H9 (cell line): ENCODE results near the gene SCUBE2. TPM values are rescaled to one million over a fixed set of nuclear protein-coding genes. Genes with fewer than 3 reads are reported as not detected.

Experiments
- DNase-seq: peaks from one replicate; pipeline ENCODE4 v3.0.0-alpha.2; 2017
- H2AFZ ChIP-seq: one replicate; pipeline ENCODE4 v1.6.1; 2013; ENCODE audit warnings: mild to moderate bottlenecking, low read length, control low read depth, moderate library complexity
- H2AK5ac ChIP-seq: 2 replicates; pipeline ENCODE4 v1.6.1; 2013; ENCODE audit warnings: low read length, control low read depth, mixed read lengths; ENCODE audit not compliant: insufficient read length
- H2BK120ac ChIP-seq: one replicate; pipeline ENCODE4 v1.6.1; 2013; ENCODE audit warnings: low read depth, mild to moderate bottlenecking, low read length, control low read depth, inconsistent platforms; ENCODE audit not compliant: poor library complexity, severe bottlenecking
- H2BK12ac ChIP-seq: 2 replicates; pipeline ENCODE4 v1.6.1; 2013; ENCODE audit warnings: low read length, control low read depth, mixed read lengths, low read depth; ENCODE audit not compliant: insufficient read length
- H2BK15ac ChIP-seq: 2 replicates; pipeline ENCODE4 v1.6.1; 2013; ENCODE audit warnings: low read depth, low read length, control low read depth
- H2BK20ac ChIP-seq: one replicate; pipeline ENCODE4 v1.6.1; 2013; ENCODE audit warnings: low read depth, mild to moderate bottlenecking, low read length, control low read depth, inconsistent platforms; ENCODE audit not compliant: poor library complexity, severe bottlenecking
- H2BK5ac ChIP-seq: 2 replicates; pipeline ENCODE4 v1.6.1; 2013; ENCODE audit warnings: low read length, control low read depth, mixed read lengths; ENCODE audit not compliant: insufficient read length
- H3K14ac ChIP-seq: 2 replicates; pipeline ENCODE4 v1.6.1; 2013; ENCODE audit warnings: low read length, control low read depth; ENCODE audit not compliant: insufficient read depth
- H3K18ac ChIP-seq: 2 replicates; pipeline ENCODE4 v1.6.1; 2013; ENCODE audit warnings: low read depth, mild to moderate bottlenecking, mixed read lengths, low read length, control low read depth; ENCODE audit not compliant: insufficient read length
- H3K23ac ChIP-seq: 2 replicates; pipeline ENCODE4 v1.6.1; 2013; ENCODE audit warnings: low read length, control low read depth, mixed read lengths, low read depth; ENCODE audit not compliant: insufficient read length
- H3K23me2 ChIP-seq: 2 replicates; pipeline ENCODE4 v1.6.1; 2013; ENCODE audit warnings: low read depth, mild to moderate bottlenecking, mixed read lengths, low read length, control low read depth; ENCODE audit not compliant: insufficient read length, poor library complexity, severe bottlenecking
- H3K27ac ChIP-seq: 2 replicates; pipeline ENCODE4 v1.5.1; 2013; ENCODE audit warnings: low read length, control low read depth, mixed read lengths, low read depth; ENCODE audit not compliant: insufficient read length
- H3K27me3 ChIP-seq: 2 replicates; pipeline ENCODE4 v1.6.1; 2013; ENCODE audit warnings: low read length, control low read depth, inconsistent platforms; ENCODE audit not compliant: insufficient read depth
- H3K4ac ChIP-seq: 2 replicates; pipeline ENCODE4 v1.6.1; 2013; ENCODE audit warnings: low read depth, mild to moderate bottlenecking, control low read depth, inconsistent platforms, low read length, moderate library complexity
- H3K4me1 ChIP-seq: 2 replicates; pipeline ENCODE4 v1.6.1; 2013; ENCODE audit warnings: low read length, control low read depth, inconsistent platforms; ENCODE audit not compliant: insufficient read depth
- H3K4me2 ChIP-seq: 2 replicates; pipeline ENCODE4 v1.6.1; 2013; ENCODE audit warnings: low read length, control low read depth, mixed read lengths; ENCODE audit not compliant: insufficient read length, insufficient read depth
- H3K56ac ChIP-seq: 2 replicates; pipeline ENCODE4 v1.6.1; 2013; ENCODE audit warnings: low read depth, mild to moderate bottlenecking, mixed read lengths, low read length, control low read depth; ENCODE audit not compliant: insufficient read length
- H3K79me1 ChIP-seq: 2 replicates; pipeline ENCODE4 v1.6.1; 2013; ENCODE audit warnings: low read depth, mild to moderate bottlenecking, moderate library complexity, low read length, control low read depth, inconsistent platforms; ENCODE audit not compliant: insufficient read depth, poor library complexity, severe bottlenecking
- H3K79me2 ChIP-seq: 2 replicates; pipeline ENCODE4 v1.6.1; 2013; ENCODE audit warnings: low read length, control low read depth, inconsistent platforms; ENCODE audit not compliant: insufficient read depth
- H3K9ac ChIP-seq: 2 replicates; pipeline ENCODE4 v1.6.1; 2013; ENCODE audit warnings: low read length, control low read depth, mixed read lengths; ENCODE audit not compliant: insufficient read length; ENCODE audit errors: extremely low read depth
- H3K9me3 ChIP-seq: one replicate; pipeline ENCODE4 v1.6.1; 2013; ENCODE audit warnings: low read depth, low read length, inconsistent platforms; ENCODE audit not compliant: control insufficient read depth
- H3T11ph ChIP-seq: one replicate; pipeline ENCODE4 v1.6.1; 2013; ENCODE audit warnings: mild to moderate bottlenecking, low read length, control low read depth, inconsistent platforms
- H4K20me1 ChIP-seq: one replicate; pipeline ENCODE4 v1.6.1; 2013; ENCODE audit not compliant: control insufficient read depth, insufficient read length, insufficient read depth
- H4K5ac ChIP-seq: 2 replicates; pipeline ENCODE4 v1.6.1; 2013; ENCODE audit warnings: low read depth, mild to moderate bottlenecking, mixed read lengths, low read length, control low read depth; ENCODE audit not compliant: insufficient read length
- H4K8ac ChIP-seq: replicated peaks from 2 replicates; pipeline ENCODE4 v1.6.1; 2013; ENCODE audit warnings: low read length, control low read depth, mixed read lengths, low read depth; ENCODE audit not compliant: insufficient read length
- H4K91ac ChIP-seq: 2 replicates; pipeline ENCODE4 v1.6.1; 2013; ENCODE audit warnings: low read depth, mild to moderate bottlenecking, moderate library complexity, mixed read lengths, low read length, control low read depth; ENCODE audit not compliant: insufficient read length
- H3K27ac Mint-ChIP-seq, 3 experiments: 2 replicates in 2 of 3; 3 replicates in 1 of 3; pipeline ENCODE4 v1.8.0; 2020 to 2021; ENCODE audit warnings: mixed read lengths in 3 of 3, mild to moderate bottlenecking in 1 of 3, moderate library complexity in 1 of 3
- H3K27me3 Mint-ChIP-seq: 2 replicates; pipeline ENCODE4 v1.8.0; 2021; ENCODE audit warnings: low read depth, mild to moderate bottlenecking, moderate library complexity, mixed read lengths
- H3K36me3 Mint-ChIP-seq, 3 experiments: 2 replicates in 2 of 3; 3 replicates in 1 of 3; pipeline ENCODE4 v1.8.0; 2020 to 2021; ENCODE audit warnings: low read depth in 3 of 3, mixed read lengths in 3 of 3; ENCODE audit not compliant: insufficient read depth in 1 of 3
- H3K4me1 Mint-ChIP-seq, 2 experiments: 2 replicates each; pipeline ENCODE4 v1.8.0; 2020; ENCODE audit warnings: mixed read lengths in 2 of 2
- H3K4me3 Mint-ChIP-seq, 2 experiments: 2 replicates in 1 of 2; 3 replicates in 1 of 2; pipeline ENCODE4 v1.8.0; 2020 to 2021; ENCODE audit warnings: mild to moderate bottlenecking in 2 of 2, mixed read lengths in 2 of 2, moderate library complexity in 1 of 2
- H3K9me3 Mint-ChIP-seq, 2 experiments: 2 replicates in 1 of 2; 3 replicates in 1 of 2; pipeline ENCODE4 v1.8.0; 2020; ENCODE audit warnings: mild to moderate bottlenecking in 2 of 2, mixed read lengths in 2 of 2, moderate library complexity in 1 of 2
- WGBS: extraction: QIAGEN DNeasy Blood & Tissue Kit; methylation state at CpG from one replicate; pipeline ENCODE4 v1.1.7; 2013; ENCODE audit warnings: missing lambda C conversion rate, low lambda C conversion rate, mixed read lengths; ENCODE audit not compliant: insufficient read length; ENCODE audit errors: extremely low coverage; 5-methylcytosine and 5-hydroxymethylcytosine counted together
- total RNA-seq: library from RNA; stranded (reverse); gene quantifications from 2 replicates; pipeline ENCODE4 v1.2.1, GENCODE V29; 2021
- TF ChIP-seq, protein P1 (sequence below): fragments of 200-600 bp; sonication (generic); conservative IDR thresholded peaks from 3 replicates; pipeline ENCODE4 v1.8.0; 2021; ENCODE audit warnings: antibody characterized with exemption, mild to moderate bottlenecking

SCUBE2 gene
- total RNA-seq, 1 experiment from 2014 or later, result 1.6 TPM

- H3K9ac ChIP-seq, result no peak overlapping the region
- TF ChIP-seq, protein P1, sequence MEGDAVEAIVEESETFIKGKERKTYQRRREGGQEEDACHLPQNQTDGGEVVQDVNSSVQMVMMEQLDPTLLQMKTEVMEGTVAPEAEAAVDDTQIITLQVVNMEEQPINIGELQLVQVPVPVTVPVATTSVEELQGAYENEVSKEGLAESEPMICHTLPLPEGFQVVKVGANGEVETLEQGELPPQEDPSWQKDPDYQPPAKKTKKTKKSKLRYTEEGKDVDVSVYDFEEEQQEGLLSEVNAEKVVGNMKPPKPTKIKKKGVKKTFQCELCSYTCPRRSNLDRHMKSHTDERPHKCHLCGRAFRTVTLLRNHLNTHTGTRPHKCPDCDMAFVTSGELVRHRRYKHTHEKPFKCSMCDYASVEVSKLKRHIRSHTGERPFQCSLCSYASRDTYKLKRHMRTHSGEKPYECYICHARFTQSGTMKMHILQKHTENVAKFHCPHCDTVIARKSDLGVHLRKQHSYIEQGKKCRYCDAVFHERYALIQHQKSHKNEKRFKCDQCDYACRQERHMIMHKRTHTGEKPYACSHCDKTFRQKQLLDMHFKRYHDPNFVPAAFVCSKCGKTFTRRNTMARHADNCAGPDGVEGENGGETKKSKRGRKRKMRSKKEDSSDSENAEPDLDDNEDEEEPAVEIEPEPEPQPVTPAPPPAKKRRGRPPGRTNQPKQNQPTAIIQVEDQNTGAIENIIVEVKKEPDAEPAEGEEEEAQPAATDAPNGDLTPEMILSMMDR, result no peak
- Mint-ChIP-seq H3K4me1 (peaks cover 21 to 29% of the 10 kb centered on the region in 2 experiments), H3K9me3 (peaks cover 0 to 8% of the 10 kb centered on the region in 2 experiments; a peak in 2 of 5 replicates), H3K36me3 (peaks cover 4 to 10% (median 4%) of the 10 kb centered on the region in 3 experiments; a peak in 6 of 7 replicates), H3K27ac (no peak overlapping the region), H3K4me3 (no peak overlapping the region), H3K27me3 (no peaks in the 10 kb centered on the region)
- no peak overlapping the region for H4K91ac ChIP-seq
- no peaks in the 10 kb centered on the region for H3K9me3 ChIP-seq
- no peaks in the 10 kb centered on the region for H3K79me1 ChIP-seq
- H3K18ac ChIP-seq, result no peak overlapping the region
- H3K4me1 ChIP-seq, result 0 out of 2 replicates have a peak, but pooled peaks cover 2% of the 10 kb centered on the region
- DNase-seq, result no peak
- H3K27me3 ChIP-seq, result no peaks in the 10 kb centered on the region
- no peak overlapping the region for H4K8ac ChIP-seq
- no peak overlapping the region for H3K23ac ChIP-seq
- no peak overlapping the region for H2BK5ac ChIP-seq
- H2BK120ac ChIP-seq, result no peak overlapping the region
- no peak overlapping the region for H2AFZ ChIP-seq
- no peak overlapping the region for H3T11ph ChIP-seq
- no peak overlapping the region for H3K27ac ChIP-seq
- no peaks in the 10 kb centered on the region for H3K79me2 ChIP-seq
- H4K20me1 ChIP-seq, result no peaks in the 10 kb centered on the region
- no peak overlapping the region for H2AK5ac ChIP-seq
- no peak overlapping the region for H3K4me2 ChIP-seq
- no peak overlapping the region for H2BK20ac ChIP-seq
- no peak overlapping the region for H2BK12ac ChIP-seq
- H2BK15ac ChIP-seq, result no peak overlapping the region
- no peaks in the 10 kb centered on the region for H3K23me2 ChIP-seq
- H3K14ac ChIP-seq, result no peak overlapping the region
- no peak overlapping the region for H3K4ac ChIP-seq
- no CpG with 5 or more reads among the region's 2 CpGs for WGBS
- no peak overlapping the region for H4K5ac ChIP-seq
- no peak overlapping the region for H3K56ac ChIP-seq
Observed at GRCh38 chr11:9126636-9127035, 35.2 kb upstream of the SCUBE2 start.
